GM12892 (cell line): ENCODE results near the gene OPCML.

ENCODE experiments used
- POLR2A ChIP-seq: IDR thresholded peaks from 2 replicates; pipeline ENCODE4 v1.6.1; 2011; ENCODE audit warnings: low read depth, low read length, control low read depth
- POLR2AphosphoS5 ChIP-seq: IDR thresholded peaks from 2 replicates; pipeline ENCODE4 v1.6.1; 2011; ENCODE audit warnings: low read depth, low read length, control low read depth
- TAF1 ChIP-seq: IDR thresholded peaks from 2 replicates; pipeline ENCODE4 v1.6.1; 2011; ENCODE audit warnings: low read depth, mild to moderate bottlenecking, control low read depth, low read length, borderline replicate concordance

- TF ChIP-seq TAF1 (no peak), POLR2AphosphoS5 (no peak), POLR2A (no peak)
Observed at GRCh38 chr11:133441964-133442660, 90.2 kb downstream of the OPCML start.
